Measurements from ENCODE around the gene NISCH.

The NISCH gene

DNA sequence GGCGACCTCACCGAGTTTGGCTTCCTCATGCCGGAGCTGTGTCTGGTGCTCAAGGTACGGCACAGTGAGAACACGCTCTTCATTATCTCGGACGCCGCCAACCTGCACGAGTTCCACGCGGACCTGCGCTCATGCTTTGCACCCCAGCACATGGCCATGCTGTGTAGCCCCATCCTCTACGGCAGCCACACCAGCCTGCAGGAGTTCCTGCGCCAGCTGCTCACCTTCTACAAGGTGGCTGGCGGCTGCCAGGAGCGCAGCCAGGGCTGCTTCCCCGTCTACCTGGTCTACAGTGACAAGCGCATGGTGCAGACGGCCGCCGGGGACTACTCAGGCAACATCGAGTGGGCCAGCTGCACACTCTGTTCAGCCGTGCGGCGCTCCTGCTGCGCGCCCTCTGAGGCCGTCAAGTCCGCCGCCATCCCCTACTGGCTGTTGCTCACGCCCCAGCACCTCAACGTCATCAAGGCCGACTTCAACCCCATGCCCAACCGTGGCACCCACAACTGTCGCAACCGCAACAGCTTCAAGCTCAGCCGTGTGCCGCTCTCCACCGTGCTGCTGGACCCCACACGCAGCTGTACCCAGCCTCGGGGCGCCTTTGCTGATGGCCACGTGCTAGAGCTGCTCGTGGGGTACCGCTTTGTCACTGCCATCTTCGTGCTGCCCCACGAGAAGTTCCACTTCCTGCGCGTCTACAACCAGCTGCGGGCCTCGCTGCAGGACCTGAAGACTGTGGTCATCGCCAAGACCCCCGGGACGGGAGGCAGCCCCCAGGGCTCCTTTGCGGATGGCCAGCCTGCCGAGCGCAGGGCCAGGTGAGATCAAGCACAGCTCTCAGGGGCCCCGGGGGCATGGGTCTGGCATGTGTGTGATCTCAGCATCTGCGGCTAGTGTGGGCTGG, 32.6 kb downstream of the NISCH start:
- H3K18ac ChIP-seq (ENCODE audit: low read depth in 1 of 2, low read length in 2 of 2), result no peak overlapping the region
- H2AFZ ChIP-seq (ENCODE audit: low read depth, low read length), result no peak overlapping the region
- WGBS, result 98% methylated on average over 59 of the region's 59 CpGs
- H3K36me3 ChIP-seq (ENCODE audit: control insufficient read depth in 1 of 2, insufficient read depth in 2 of 2, low read depth in 1 of 2, low read length in 2 of 2), result peaks cover 79 to 96% of the 10 kb centered on the region in 2 experiments
- no peak overlapping the region for H3K4ac ChIP-seq (ENCODE audit: low read depth in 1 of 2, low read length in 2 of 2)
- no peak overlapping the region for H2BK5ac ChIP-seq (ENCODE audit: low read depth, low read length, poor library complexity, severe bottlenecking)
- peaks cover 26% of the 10 kb centered on the region for H3K79me1 ChIP-seq (replicated peaks; ENCODE audit: low read length, poor library complexity, severe bottlenecking)
- DNase-seq, result no peak
- H3K27me3 ChIP-seq (ENCODE audit: control insufficient read depth in 1 of 2, insufficient read depth in 1 of 2, low read length in 2 of 2), result no peaks in the 10 kb centered on the region
- H3K9me3 ChIP-seq (ENCODE audit: control insufficient read depth, low read length), result no peaks in the 10 kb centered on the region
- H4K91ac ChIP-seq (ENCODE audit: low read length), result no peak overlapping the region
- H3K23ac ChIP-seq (ENCODE audit: low read length in 2 of 2), result no peak overlapping the region
- H3K4me2 ChIP-seq (ENCODE audit: low read length, poor library complexity, severe bottlenecking), result no peak overlapping the region
- H4K8ac ChIP-seq (ENCODE audit: low read length), result no peak overlapping the region
- H2AK5ac ChIP-seq (ENCODE audit: low read length, severe bottlenecking), result no peak overlapping the region
- no peak overlapping the region for H3K9ac ChIP-seq (ENCODE audit: low read length)
- H2BK12ac ChIP-seq (ENCODE audit: low read length in 2 of 2), result no peak overlapping the region
- H2BK120ac ChIP-seq (ENCODE audit: low read depth, low read length), result no peak overlapping the region
- peaks cover 31% of the 10 kb centered on the region for H3K4me1 ChIP-seq (ENCODE audit: control insufficient read depth, insufficient read depth, low read depth, low read length)
- H2BK15ac ChIP-seq (ENCODE audit: low read depth, poor library complexity, severe bottlenecking), result no peak overlapping the region
- H3K4me3 ChIP-seq (ENCODE audit: insufficient read depth in 1 of 2, low read depth in 1 of 2, low read length in 2 of 2), result no peak overlapping the region
- no peak overlapping the region for H3K27ac ChIP-seq (ENCODE audit: low read length, poor library complexity, severe bottlenecking)
- H3K14ac ChIP-seq (ENCODE audit: low read length in 2 of 2), result no peak overlapping the region

DNA sequence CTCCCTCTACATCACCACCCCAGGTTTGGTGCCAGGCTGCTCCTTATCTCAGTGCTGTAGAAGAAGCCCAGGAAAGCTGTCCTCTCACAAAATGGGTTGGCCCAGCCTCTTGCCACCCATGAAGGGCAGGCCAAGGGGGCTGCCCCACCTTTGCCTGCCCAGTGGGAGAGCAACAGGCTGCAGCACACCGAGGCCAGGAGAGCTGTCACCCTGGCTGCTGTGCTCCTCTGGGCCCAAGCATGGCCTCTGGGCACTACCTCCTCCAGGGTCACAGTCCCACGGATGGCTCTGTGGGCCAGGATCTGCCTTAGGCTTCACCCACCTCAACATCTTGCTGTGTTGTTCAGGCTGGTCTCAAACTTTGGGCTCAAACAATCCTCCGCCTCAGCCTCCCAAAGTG, 33.3 kb downstream of the NISCH start:
- WGBS, result 95% methylated on average over 3 of the region's 3 CpGs
- no peak overlapping the region for H3K23ac ChIP-seq (ENCODE audit: low read length in 2 of 2)

DNA sequence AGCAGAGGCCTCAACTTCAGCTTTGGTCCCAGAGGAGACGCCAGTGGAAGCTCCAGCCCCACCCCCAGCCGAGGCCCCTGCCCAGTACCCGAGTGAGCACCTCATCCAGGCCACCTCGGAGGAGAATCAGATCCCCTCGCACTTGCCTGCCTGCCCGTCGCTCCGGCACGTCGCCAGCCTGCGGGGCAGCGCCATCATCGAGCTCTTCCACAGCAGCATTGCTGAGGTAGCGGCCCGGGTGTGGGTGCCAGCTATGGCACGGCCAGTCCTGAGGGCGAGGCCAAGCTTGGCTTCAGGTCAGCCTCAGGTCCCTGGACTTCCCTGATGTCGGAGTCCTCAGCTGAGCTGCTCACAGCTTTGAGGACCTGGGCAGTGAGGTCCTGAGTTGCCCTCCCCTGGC, 34.0 kb downstream of the NISCH start:
- H3K9me3 ChIP-seq (ENCODE audit: control insufficient read depth, low read length), result no peaks in the 10 kb centered on the region
- peaks cover 36% of the 10 kb centered on the region for H3K4me1 ChIP-seq (ENCODE audit: control insufficient read depth, insufficient read depth, low read depth, low read length)
- no peak overlapping the region for H2AFZ ChIP-seq (ENCODE audit: low read depth, low read length)
- H2BK12ac ChIP-seq (ENCODE audit: low read length in 2 of 2), result no peak overlapping the region
- no peak overlapping the region for H2BK15ac ChIP-seq (ENCODE audit: low read depth, poor library complexity, severe bottlenecking)
- H3K4me3 ChIP-seq (ENCODE audit: insufficient read depth in 1 of 2, low read depth in 1 of 2, low read length in 2 of 2), result no peak overlapping the region
- H3K27me3 ChIP-seq (ENCODE audit: control insufficient read depth in 1 of 2, insufficient read depth in 1 of 2, low read length in 2 of 2), result no peaks in the 10 kb centered on the region
- H2AK5ac ChIP-seq (ENCODE audit: low read length, severe bottlenecking), result no peak overlapping the region
- no peak overlapping the region for H3K18ac ChIP-seq (ENCODE audit: low read depth in 1 of 2, low read length in 2 of 2)
- no peak for DNase-seq
- H3K14ac ChIP-seq (ENCODE audit: low read length in 2 of 2), result no peak overlapping the region
- no peak overlapping the region for H3K4ac ChIP-seq (ENCODE audit: low read depth in 1 of 2, low read length in 2 of 2)
- H2BK120ac ChIP-seq (ENCODE audit: low read depth, low read length), result no peak overlapping the region
- H2BK5ac ChIP-seq (ENCODE audit: low read depth, low read length, poor library complexity, severe bottlenecking), result no peak overlapping the region
- H3K27ac ChIP-seq (ENCODE audit: low read length, poor library complexity, severe bottlenecking), result no peak overlapping the region
- no peak overlapping the region for H3K9ac ChIP-seq (ENCODE audit: low read length)
- peaks cover 31% of the 10 kb centered on the region for H3K79me1 ChIP-seq (replicated peaks; ENCODE audit: low read length, poor library complexity, severe bottlenecking)
- H3K23ac ChIP-seq (ENCODE audit: low read length in 2 of 2), result no peak overlapping the region
- H3K36me3 ChIP-seq (ENCODE audit: control insufficient read depth in 1 of 2, insufficient read depth in 2 of 2, low read depth in 1 of 2, low read length in 2 of 2), result peaks cover 82 to 100% of the 10 kb centered on the region in 2 experiments
- H4K91ac ChIP-seq (ENCODE audit: low read length), result peak overlapping the region; percentile 35
- 96% methylated on average over 18 of the region's 18 CpGs for WGBS
- H4K8ac ChIP-seq (ENCODE audit: low read length), result no peak overlapping the region
- H3K4me2 ChIP-seq (ENCODE audit: low read length, poor library complexity, severe bottlenecking), result no peak overlapping the region

More for the DNA sequence above, 33.3 kb downstream of the NISCH start:
- H3K4me2 ChIP-seq (ENCODE audit: low read length, poor library complexity, severe bottlenecking), result no peak overlapping the region
- no peak overlapping the region for H4K8ac ChIP-seq (ENCODE audit: low read length)
- H3K36me3 ChIP-seq (ENCODE audit: control insufficient read depth in 1 of 2, insufficient read depth in 2 of 2, low read depth in 1 of 2, low read length in 2 of 2), result peaks cover 82 to 96% of the 10 kb centered on the region in 2 experiments
- no peaks in the 10 kb centered on the region for H3K9me3 ChIP-seq (ENCODE audit: control insufficient read depth, low read length)
- no peak overlapping the region for H2AK5ac ChIP-seq (ENCODE audit: low read length, severe bottlenecking)
- H2BK120ac ChIP-seq (ENCODE audit: low read depth, low read length), result no peak overlapping the region
- no peaks in the 10 kb centered on the region for H3K27me3 ChIP-seq (ENCODE audit: control insufficient read depth in 1 of 2, insufficient read depth in 1 of 2, low read length in 2 of 2)
- peaks cover 33% of the 10 kb centered on the region for H3K4me1 ChIP-seq (ENCODE audit: control insufficient read depth, insufficient read depth, low read depth, low read length)
- H4K91ac ChIP-seq (ENCODE audit: low read length), result no peak overlapping the region
- H2BK15ac ChIP-seq (ENCODE audit: low read depth, poor library complexity, severe bottlenecking), result no peak overlapping the region
- H3K4ac ChIP-seq (ENCODE audit: low read depth in 1 of 2, low read length in 2 of 2), result no peak overlapping the region
- H3K18ac ChIP-seq (ENCODE audit: low read depth in 1 of 2, low read length in 2 of 2), result no peak overlapping the region
- no peak overlapping the region for H3K9ac ChIP-seq (ENCODE audit: low read length)
- H2AFZ ChIP-seq (ENCODE audit: low read depth, low read length), result no peak overlapping the region
- no peak overlapping the region for H2BK12ac ChIP-seq (ENCODE audit: low read length in 2 of 2)
- H3K79me1 ChIP-seq (replicated peaks; ENCODE audit: low read length, poor library complexity, severe bottlenecking), result peaks cover 29% of the 10 kb centered on the region
- H3K4me3 ChIP-seq (ENCODE audit: insufficient read depth in 1 of 2, low read depth in 1 of 2, low read length in 2 of 2), result no peak overlapping the region
- DNase-seq, result no peak
- no peak overlapping the region for H3K27ac ChIP-seq (ENCODE audit: low read length, poor library complexity, severe bottlenecking)
- H2BK5ac ChIP-seq (ENCODE audit: low read depth, low read length, poor library complexity, severe bottlenecking), result no peak overlapping the region
- H3K14ac ChIP-seq (ENCODE audit: low read length in 2 of 2), result no peak overlapping the region

DNA sequence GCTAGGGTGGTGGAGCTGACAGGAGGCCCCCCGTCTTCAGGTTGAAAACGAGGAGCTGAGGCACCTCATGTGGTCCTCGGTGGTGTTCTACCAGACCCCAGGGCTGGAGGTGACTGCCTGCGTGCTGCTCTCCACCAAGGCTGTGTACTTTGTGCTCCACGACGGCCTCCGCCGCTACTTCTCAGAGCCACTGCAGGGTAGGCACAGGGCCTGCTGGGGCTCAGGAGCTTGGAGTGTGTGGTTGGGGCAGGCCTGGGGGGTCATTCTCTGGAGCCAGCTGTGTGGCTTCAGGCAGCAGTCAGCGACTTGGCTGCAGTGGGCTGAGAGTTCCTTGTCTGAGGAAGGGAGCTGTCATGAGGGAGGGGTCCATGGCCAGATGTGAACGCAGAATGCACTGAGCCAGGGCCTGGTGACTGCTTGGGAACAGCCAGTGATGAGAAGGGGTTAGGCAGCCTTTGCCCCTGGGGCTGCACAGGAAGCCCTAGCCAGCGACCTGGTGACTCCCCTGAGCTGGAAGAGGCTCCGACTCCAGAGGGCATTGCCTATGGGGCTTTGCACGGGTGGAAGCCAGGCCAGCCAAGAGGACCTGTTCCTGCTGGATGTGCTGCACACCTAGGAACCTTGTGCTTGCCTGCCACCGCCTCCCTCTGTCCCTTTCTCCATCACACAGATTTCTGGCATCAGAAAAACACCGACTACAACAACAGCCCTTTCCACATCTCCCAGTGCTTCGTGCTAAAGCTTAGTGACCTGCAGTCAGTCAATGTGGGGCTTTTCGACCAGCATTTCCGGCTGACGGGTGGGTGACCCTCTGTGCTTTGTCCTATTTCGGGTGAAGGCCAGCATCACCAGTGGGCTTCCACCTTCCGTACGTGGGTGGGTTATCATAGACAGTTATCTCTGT, 34.9 kb downstream of the NISCH start:
- no peak overlapping the region for H2BK5ac ChIP-seq (ENCODE audit: low read depth, low read length, poor library complexity, severe bottlenecking)
- H2BK120ac ChIP-seq (ENCODE audit: low read depth, low read length), result no peak overlapping the region
- DNase-seq, result no peak
- no peak overlapping the region for H4K8ac ChIP-seq (ENCODE audit: low read length)
- peak overlapping the region; percentile 52 for H4K91ac ChIP-seq (ENCODE audit: low read length)
- peaks cover 78 to 94% of the 10 kb centered on the region in 2 experiments for H3K36me3 ChIP-seq (ENCODE audit: control insufficient read depth in 1 of 2, insufficient read depth in 2 of 2, low read depth in 1 of 2, low read length in 2 of 2)
- no peak overlapping the region for H2AFZ ChIP-seq (ENCODE audit: low read depth, low read length)
- H3K79me1 ChIP-seq (replicated peaks; ENCODE audit: low read length, poor library complexity, severe bottlenecking), result peaks cover 28% of the 10 kb centered on the region
- no peak overlapping the region for H3K9ac ChIP-seq (ENCODE audit: low read length)
- peaks cover 44% of the 10 kb centered on the region for H3K4me1 ChIP-seq (ENCODE audit: control insufficient read depth, insufficient read depth, low read depth, low read length)
- H3K4me3 ChIP-seq (ENCODE audit: insufficient read depth in 1 of 2, low read depth in 1 of 2, low read length in 2 of 2), result no peak overlapping the region
- H2BK15ac ChIP-seq (ENCODE audit: low read depth, poor library complexity, severe bottlenecking), result no peak overlapping the region
- no peak overlapping the region for H3K4me2 ChIP-seq (ENCODE audit: low read length, poor library complexity, severe bottlenecking)
- H2BK12ac ChIP-seq (ENCODE audit: low read length in 2 of 2), result peak overlapping the region in 1 of 2 experiments; percentile 31
- H3K9me3 ChIP-seq (ENCODE audit: control insufficient read depth, low read length), result no peaks in the 10 kb centered on the region
- no peaks in the 10 kb centered on the region for H3K27me3 ChIP-seq (ENCODE audit: control insufficient read depth in 1 of 2, insufficient read depth in 1 of 2, low read length in 2 of 2)
- peak overlapping the region; percentile 13 for H2AK5ac ChIP-seq (ENCODE audit: low read length, severe bottlenecking)
- peak overlapping the region in 1 of 2 experiments; percentile 3 for H3K14ac ChIP-seq (ENCODE audit: low read length in 2 of 2)
- peak overlapping the region; percentile 7 to 9 for H3K4ac ChIP-seq (ENCODE audit: low read depth in 1 of 2, low read length in 2 of 2)
- H3K18ac ChIP-seq (ENCODE audit: low read depth in 1 of 2, low read length in 2 of 2), result peak overlapping the region in 1 of 2 experiments; percentile 46
- WGBS, result 85% methylated on average over 22 of the region's 22 CpGs
- peak overlapping the region; percentile 77 for H3K27ac ChIP-seq (ENCODE audit: low read length, poor library complexity, severe bottlenecking)
- H3K23ac ChIP-seq (ENCODE audit: low read length in 2 of 2), result no peak overlapping the region

Measured in mesenchymal stem cell (in vitro differentiated cells and primary cell).